Measurements from ENCODE around the gene SMURF2. TPM values are rescaled to one million over a fixed set of nuclear protein-coding genes. Genes with fewer than 3 reads are reported as not detected.
A peak's percentile ranks its signal among the peaks of the same experiment; 100 is the strongest.
"Not testable (repeated sequence)": the region's sequence is repeated elsewhere in the genome, so short reads cannot be mapped to it uniquely, and the experiment has no call there.

The SMURF2 gene
- total RNA-seq, 2 donors from 2014 or later, result 30.5 to 39.8 TPM

- H3K4me3 ChIP-seq, result no peak overlapping the region
- DNase-seq (ENCODE audit: low spot score), result no peak
- H3K27ac ChIP-seq, result no peak overlapping the region
- no peaks in the 10 kb centered on the region for H3K36me3 ChIP-seq
- no peaks in the 10 kb centered on the region for H3K27me3 ChIP-seq (replicated peaks; ENCODE audit: insufficient read depth)
- no peak for ATAC-seq (ENCODE audit: insufficient number of reproducible peaks, low FRiP score, low read depth)
- no peaks in the 10 kb centered on the region for H3K9me3 ChIP-seq
- TF ChIP-seq, protein P1, sequence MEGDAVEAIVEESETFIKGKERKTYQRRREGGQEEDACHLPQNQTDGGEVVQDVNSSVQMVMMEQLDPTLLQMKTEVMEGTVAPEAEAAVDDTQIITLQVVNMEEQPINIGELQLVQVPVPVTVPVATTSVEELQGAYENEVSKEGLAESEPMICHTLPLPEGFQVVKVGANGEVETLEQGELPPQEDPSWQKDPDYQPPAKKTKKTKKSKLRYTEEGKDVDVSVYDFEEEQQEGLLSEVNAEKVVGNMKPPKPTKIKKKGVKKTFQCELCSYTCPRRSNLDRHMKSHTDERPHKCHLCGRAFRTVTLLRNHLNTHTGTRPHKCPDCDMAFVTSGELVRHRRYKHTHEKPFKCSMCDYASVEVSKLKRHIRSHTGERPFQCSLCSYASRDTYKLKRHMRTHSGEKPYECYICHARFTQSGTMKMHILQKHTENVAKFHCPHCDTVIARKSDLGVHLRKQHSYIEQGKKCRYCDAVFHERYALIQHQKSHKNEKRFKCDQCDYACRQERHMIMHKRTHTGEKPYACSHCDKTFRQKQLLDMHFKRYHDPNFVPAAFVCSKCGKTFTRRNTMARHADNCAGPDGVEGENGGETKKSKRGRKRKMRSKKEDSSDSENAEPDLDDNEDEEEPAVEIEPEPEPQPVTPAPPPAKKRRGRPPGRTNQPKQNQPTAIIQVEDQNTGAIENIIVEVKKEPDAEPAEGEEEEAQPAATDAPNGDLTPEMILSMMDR (IDR thresholded peaks at IDR 0.05), result no peak
- peaks cover 21 to 27% of the 10 kb centered on the region in 2 donors for H3K4me1 ChIP-seq (ENCODE audit: control insufficient read depth in 1 of 2, low read depth in 2 of 2)
Observed at GRCh38 chr17:64617125-64617780, 44.9 kb downstream of the SMURF2 start.

GRCh38 chr17:64615028-64615677 lies 47.0 kb downstream of the SMURF2 start:
- peaks cover 21 to 35% of the 10 kb centered on the region in 2 donors for H3K4me1 ChIP-seq (ENCODE audit: control insufficient read depth in 1 of 2, low read depth in 2 of 2)
- H3K27me3 ChIP-seq (replicated peaks; ENCODE audit: insufficient read depth), result no peaks in the 10 kb centered on the region
- TF ChIP-seq, protein P1 (IDR thresholded peaks at IDR 0.05), result no peak
- ATAC-seq (ENCODE audit: insufficient number of reproducible peaks, low FRiP score, low read depth), result no peak
- DNase-seq (ENCODE audit: low spot score), result no peak
- no peaks in the 10 kb centered on the region for H3K9me3 ChIP-seq
- H3K4me3 ChIP-seq, result no peak overlapping the region
- H3K36me3 ChIP-seq, result no peaks in the 10 kb centered on the region
- no peak overlapping the region for H3K27ac ChIP-seq

- peak; percentile 28 for ATAC-seq (ENCODE audit: insufficient number of reproducible peaks, low FRiP score, low read depth)
- H3K4me3 ChIP-seq, result no peak overlapping the region
- H3K27me3 ChIP-seq (replicated peaks; ENCODE audit: insufficient read depth), result no peaks in the 10 kb centered on the region
Observed at GRCh38 chr17:64614266-64615027, 47.7 kb downstream of the SMURF2 start.

GRCh38 chr17:64611369-64611768 lies 50.7 kb downstream of the SMURF2 start:
- Histone ChIP-seq H3K27ac (no peak overlapping the region), H3K36me3 (no peaks in the 10 kb centered on the region), H3K4me3 (no peak overlapping the region), H3K27me3 (replicated peaks; ENCODE audit: insufficient read depth) (no peaks in the 10 kb centered on the region), H3K4me1 (ENCODE audit: control insufficient read depth in 1 of 2, low read depth in 2 of 2) (peaks cover 24 to 36% of the 10 kb centered on the region in 2 donors), H3K9me3 (no peaks in the 10 kb centered on the region)
- ATAC-seq (ENCODE audit: insufficient number of reproducible peaks, low FRiP score, low read depth) (no peak), DNase-seq (ENCODE audit: low spot score) (no peak)
- TF ChIP-seq, protein P1 (IDR thresholded peaks at IDR 0.05), result no peak

More at GRCh38 chr17:64614266-64615027, 47.7 kb downstream of the SMURF2 start:
- Histone ChIP-seq H3K4me1 (ENCODE audit: control insufficient read depth in 1 of 2, low read depth in 2 of 2) (peaks cover 21 to 33% of the 10 kb centered on the region in 2 donors), H3K27ac (no peak overlapping the region), H3K36me3 (no peaks in the 10 kb centered on the region), H3K9me3 (no peaks in the 10 kb centered on the region)
- TF ChIP-seq, protein P1 (IDR thresholded peaks at IDR 0.05), result no peak
- DNase-seq (ENCODE audit: low spot score), result no peak

DNA sequence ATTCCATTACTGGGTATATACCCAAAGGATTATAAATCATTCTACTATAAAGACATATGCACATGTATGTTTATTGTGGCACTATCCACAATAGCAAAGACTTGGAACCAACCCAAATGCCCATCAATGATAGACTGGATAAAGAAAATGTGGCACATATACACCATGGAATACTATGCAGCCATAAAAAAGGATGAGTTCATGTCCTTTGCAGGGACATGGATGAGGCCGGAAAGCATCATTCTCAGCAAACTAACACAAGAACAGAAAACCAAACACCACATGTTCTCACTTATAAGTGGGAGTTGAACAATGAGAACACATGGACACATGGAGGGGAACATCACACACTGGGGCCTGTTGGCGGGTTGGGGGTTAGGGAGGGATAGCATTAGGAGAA lies 51.9 kb downstream of the SMURF2 start:
- not testable (repeated sequence) for ATAC-seq (ENCODE audit: insufficient number of reproducible peaks, low FRiP score, low read depth)

More for the DNA sequence above, 51.9 kb downstream of the SMURF2 start:
- peaks cover 23 to 33% of the 10 kb centered on the region in 2 donors for H3K4me1 ChIP-seq (ENCODE audit: control insufficient read depth in 1 of 2, low read depth in 2 of 2)
- H3K27me3 ChIP-seq (replicated peaks; ENCODE audit: insufficient read depth); DNase-seq (ENCODE audit: low spot score); H3K4me3 ChIP-seq; H3K9me3 ChIP-seq; H3K27ac ChIP-seq; H3K36me3 ChIP-seq: not testable (repeated sequence)
